IMR-90 (cell line): ENCODE results near the gene EREG. TPM values are rescaled to one million over a fixed set of nuclear protein-coding genes. Genes with fewer than 3 reads are reported as not detected.

Experiments
- ATAC-seq: fragments of 200-7000 bp; cut with Tn5 transposase; 2 replicates; pipeline ENCODE4 v1.9.1; 2020; ENCODE audit warnings: low read depth, mild to moderate bottlenecking, moderate library complexity
- BruUV-seq: library from RNA; stranded (reverse); fragments of 400-500 nt; replicated peaks from 2 replicates; lab custom pipeline; 2021; lab: Mats Ljungman, UMichigan
- CTCF ChIA-PET: fragments of 300-600 bp; formaldehyde crosslinking; extraction: SDS; loops from one replicate; lab custom pipeline; 2021; ENCODE audit warnings: antibody characterized with exemption; lab: Yijun Ruan, JAX
- POLR2A ChIA-PET: fragments of 300-600 bp; sonication (Branson Sonifier 250); formaldehyde crosslinking; loops from one replicate; lab custom pipeline; 2022; ENCODE audit warnings: antibody characterized with exemption; ENCODE audit not compliant: unreplicated experiment; lab: Charles Lee
- DNase-seq: peaks from one replicate; pipeline ENCODE4 v3.0.0; 2013
- H2AFZ ChIP-seq: replicated peaks from 2 replicates; pipeline ENCODE3; 2013; ENCODE audit warnings: low read length, mild to moderate bottlenecking; ENCODE audit not compliant: poor library complexity
- H2AK5ac ChIP-seq: 2 replicates; pipeline ENCODE4 v1.6.1; 2013; ENCODE audit warnings: low read depth, low read length, inconsistent platforms
- H2AK9ac ChIP-seq: replicated peaks from 2 replicates; pipeline ENCODE3; 2013; ENCODE audit warnings: mild to moderate bottlenecking, low read depth, low read length, moderate library complexity; ENCODE audit not compliant: poor library complexity
- H2BK120ac ChIP-seq: 2 replicates; pipeline ENCODE4 v1.6.1; 2013; ENCODE audit warnings: low read depth, low read length, inconsistent platforms
- H2BK15ac ChIP-seq: 3 replicates; pipeline ENCODE4 v1.6.1; 2013; ENCODE audit warnings: low read depth, low read length, inconsistent platforms
- H2BK20ac ChIP-seq: 2 replicates; pipeline ENCODE4 v1.6.1; 2013; ENCODE audit warnings: low read depth, mild to moderate bottlenecking, inconsistent platforms, low read length, moderate library complexity
- H2BK5ac ChIP-seq: 2 replicates; pipeline ENCODE4 v1.6.1; 2013; ENCODE audit warnings: mild to moderate bottlenecking, low read depth, low read length, inconsistent platforms; ENCODE audit not compliant: poor library complexity, severe bottlenecking
- H3K14ac ChIP-seq: replicated peaks from 2 replicates; pipeline ENCODE4 v1.6.1; 2013; ENCODE audit warnings: low read depth, low read length, inconsistent platforms
- H3K18ac ChIP-seq: 2 replicates; pipeline ENCODE4 v1.6.1; 2013; ENCODE audit warnings: low read depth, low read length, control low read depth
- H3K23ac ChIP-seq: 2 replicates; pipeline ENCODE4 v1.6.1; 2013; ENCODE audit warnings: low read depth, low read length, inconsistent platforms
- H3K27ac ChIP-seq: 2 replicates; pipeline ENCODE4 v1.5.1; 2013; ENCODE audit warnings: mild to moderate bottlenecking, control low read depth, low read length; ENCODE audit not compliant: insufficient read depth
- H3K27me3 ChIP-seq: 2 replicates; pipeline ENCODE4 v1.6.1; 2013; ENCODE audit warnings: low read length; ENCODE audit not compliant: control insufficient read depth, insufficient read depth
- H3K36me3 ChIP-seq: 2 replicates; pipeline ENCODE4 v1.6.1; 2013; ENCODE audit warnings: low read length, mixed read lengths; ENCODE audit not compliant: control insufficient read depth, insufficient read depth
- H3K4ac ChIP-seq: 2 replicates; pipeline ENCODE4 v1.6.1; 2013; ENCODE audit warnings: low read depth, low read length, inconsistent platforms
- H3K4me1 ChIP-seq: 2 replicates; pipeline ENCODE4 v1.6.1; 2013; ENCODE audit warnings: low read length, mixed read lengths; ENCODE audit not compliant: control insufficient read depth, insufficient read depth
- H3K4me2 ChIP-seq: 2 replicates; pipeline ENCODE4 v1.6.1; 2013; ENCODE audit warnings: low read depth, mild to moderate bottlenecking, control low read depth, low read length, moderate library complexity
- H3K4me3 ChIP-seq: 2 replicates; pipeline ENCODE4 v1.5.1; 2013; ENCODE audit warnings: low read depth, mild to moderate bottlenecking, control low read depth, low read length, moderate library complexity; ENCODE audit not compliant: insufficient read depth
- H3K56ac ChIP-seq: 2 replicates; pipeline ENCODE4 v1.6.1; 2013; ENCODE audit warnings: low read length, inconsistent platforms; ENCODE audit not compliant: insufficient read depth; ENCODE audit errors: extremely low read depth
- H3K79me1 ChIP-seq, 2 experiments: 2 replicates each; pipeline ENCODE4 v1.6.1; 2013; ENCODE audit warnings: low read length in 2 of 2, inconsistent platforms in 1 of 2, low read depth in 1 of 2
- H3K9ac ChIP-seq: 2 replicates; pipeline ENCODE4 v1.6.1; 2013; ENCODE audit warnings: low read depth, low read length, control low read depth
- H3K9me1 ChIP-seq: 2 replicates; pipeline ENCODE4 v1.6.1; 2013; ENCODE audit warnings: low read length, inconsistent platforms; ENCODE audit not compliant: insufficient read depth
- H3K9me3 ChIP-seq: 2 replicates; pipeline ENCODE4 v1.6.1; 2013; ENCODE audit warnings: low read length; ENCODE audit not compliant: control insufficient read depth, insufficient read depth
- H4K20me1 ChIP-seq: 2 replicates; pipeline ENCODE4 v1.6.1; 2013; ENCODE audit warnings: low read length, inconsistent platforms; ENCODE audit not compliant: insufficient read depth
- H4K5ac ChIP-seq: 2 replicates; pipeline ENCODE4 v1.6.1; 2013; ENCODE audit warnings: mild to moderate bottlenecking, low read depth, low read length, control low read depth
- H4K8ac ChIP-seq, 2 experiments: 2 replicates each; pipeline ENCODE4 v1.6.1; 2013; ENCODE audit warnings: low read depth in 2 of 2, low read length in 2 of 2, control low read depth in 1 of 2, inconsistent platforms in 1 of 2
- H4K91ac ChIP-seq: 2 replicates; pipeline ENCODE4 v1.6.1; 2013; ENCODE audit warnings: low read depth, low read length, inconsistent platforms; ENCODE audit not compliant: insufficient read depth
- CEBPB ChIP-seq: IDR thresholded peaks from 2 replicates; pipeline ENCODE4 v1.6.1; 2012; ENCODE audit warnings: low read depth, low read length, improper control_type of control experiment
- FOS ChIP-seq: fragments of 150-350 bp; IDR thresholded peaks from 2 replicates; pipeline ENCODE4 v1.6.1; 2016; ENCODE audit warnings: low read depth, low read length
- MAFK ChIP-seq: IDR thresholded peaks from 2 replicates; pipeline ENCODE4 v1.6.1; 2012; ENCODE audit warnings: low read depth, low read length, improper control_type of control experiment
- MAZ ChIP-seq: IDR thresholded peaks from 2 replicates; pipeline ENCODE4 v1.6.1; 2012; ENCODE audit warnings: low read depth, mild to moderate bottlenecking, low read length, improper control_type of control experiment, moderate library complexity, borderline replicate concordance
- MXI1 ChIP-seq: IDR thresholded peaks from 2 replicates; pipeline ENCODE4 v1.6.1; 2012; ENCODE audit warnings: low read depth, mild to moderate bottlenecking, low read length, moderate library complexity, borderline replicate concordance
- NFE2L2 ChIP-seq: fragments of 150-350 bp; IDR thresholded peaks from 2 replicates; pipeline ENCODE4 v1.6.1; 2016; ENCODE audit warnings: low read depth, mild to moderate bottlenecking, low read length
- POLR2A ChIP-seq: IDR thresholded peaks from 2 replicates; pipeline ENCODE4 v1.6.1; 2012; ENCODE audit warnings: mild to moderate bottlenecking, low read depth, low read length
- RAD21 ChIP-seq: IDR thresholded peaks from 2 replicates; pipeline ENCODE4 v1.6.1; 2012; ENCODE audit warnings: low read length, improper control_type of control experiment
- WGBS, 2 experiments: methylation state at CpG; one replicate each; pipeline versions ENCODE4 v1.1.5 to v1.1.7; 2013; ENCODE audit warnings: missing lambda C conversion rate in 2 of 2; ENCODE audit not compliant: insufficient read length in 1 of 2; ENCODE audit errors: extremely low coverage in 2 of 2; 5-methylcytosine and 5-hydroxymethylcytosine counted together
- dilution Hi-C: fragments of 300-500 bp; cut with HindIII; formaldehyde crosslinking; loops from one replicate; pipeline ENCODE4 v1.14.3; 2018; ENCODE audit warnings: low sequenced_read_pairs; ENCODE audit not compliant: unreplicated experiment
- in situ Hi-C: fragments of 300-500 bp; cut with MboI; formaldehyde crosslinking; loops from 3 replicates; pipeline ENCODE4 v1.14.3; 2019; ENCODE audit warnings: low sequenced_read_pairs, inconsistent platforms, mixed read lengths
- intact Hi-C: fragments of 100-400 bp; cut with micrococcal nuclease; formaldehyde crosslinking; loops from 2 replicates; pipeline ENCODE4 v1.10.0; 2022
- polyA plus RNA-seq, 3 experiments: library from polyadenylated mRNA; depleted of rRNA; stranded (reverse); fragments of >200 nt; gene quantifications; 2 replicates each; pipeline ENCODE4 v1.2.3, GENCODE V29; 2012; ENCODE audit warnings: low replicate concordance in 1 of 3
- total RNA-seq: library from RNA; depleted of rRNA; stranded (reverse); fragments of >200 nt; gene quantifications from 2 replicates; pipeline ENCODE4 v1.2.3, GENCODE V29; 2012
- TF ChIP-seq, protein P1 (sequence below): fragments of 150-350 bp; IDR thresholded peaks from 2 replicates; pipeline ENCODE4 v1.6.1; 2017; ENCODE audit warnings: mild to moderate bottlenecking, antibody characterized with exemption, low read length, low read depth

The EREG gene
- total and polyA plus RNA-seq, 2 of the 4 experiments (the other 2 are of a cell fraction) = 0.26 to 0.36 TPM

- in situ Hi-C loops = no loop called here
- Histone ChIP-seq H3K27me3 (no peaks in the 10 kb centered on the region), H4K8ac (no peak overlapping the region), H2BK15ac (no peak overlapping the region; the same call in 2 of the 3 replicates), H2AFZ (no peak overlapping the region), H3K4me3 (no peak overlapping the region), H3K4me1 (no peaks in the 10 kb centered on the region), H3K56ac (no peak overlapping the region), H3K23ac (no peak overlapping the region), H3K4ac (no peak overlapping the region), H3K9me1 (no peaks in the 10 kb centered on the region), H3K9me3 (no peaks in the 10 kb centered on the region), H4K91ac (no peak overlapping the region), H3K4me2 (no peak overlapping the region), H3K36me3 (peaks cover 2% of the 10 kb centered on the region; the same call in 1 of the 2 replicates), H4K20me1 (no peaks in the 10 kb centered on the region), H2AK9ac (no peak overlapping the region), H2AK5ac (no peak overlapping the region), H4K5ac (no peak overlapping the region), H2BK120ac (no peak overlapping the region), H2BK20ac (no peak overlapping the region), H3K9ac (no peak overlapping the region), H3K79me1 (no peaks in the 10 kb centered on the region), H3K14ac (no peak overlapping the region), H3K18ac (no peak overlapping the region), H3K27ac (no peak overlapping the region), H2BK5ac (no peak overlapping the region)
- no TSS peak for BruUV-seq
- DNase-seq = no peak
- dilution Hi-C loops = no loop called here
- no peak for ATAC-seq
- TF ChIP-seq MAFK (no peak), FOS (no peak), CEBPB (no peak), NFE2L2 (no peak), MAZ (no peak), POLR2A (no peak), MXI1 (no peak), RAD21 (no peak)
- TF ChIP-seq, protein P1, sequence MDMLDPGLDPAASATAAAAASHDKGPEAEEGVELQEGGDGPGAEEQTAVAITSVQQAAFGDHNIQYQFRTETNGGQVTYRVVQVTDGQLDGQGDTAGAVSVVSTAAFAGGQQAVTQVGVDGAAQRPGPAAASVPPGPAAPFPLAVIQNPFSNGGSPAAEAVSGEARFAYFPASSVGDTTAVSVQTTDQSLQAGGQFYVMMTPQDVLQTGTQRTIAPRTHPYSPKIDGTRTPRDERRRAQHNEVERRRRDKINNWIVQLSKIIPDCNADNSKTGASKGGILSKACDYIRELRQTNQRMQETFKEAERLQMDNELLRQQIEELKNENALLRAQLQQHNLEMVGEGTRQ = no peak
- CTCF ChIA-PET = no interaction called here
- POLR2A ChIA-PET = no interaction called here
- WGBS, 2 experiments = no CpG with 5 or more reads among the region's 4 CpGs
- intact Hi-C loops = no loop called here
Observed at GRCh38 chr4:74386159-74386558, 21.2 kb downstream of the EREG start.
